ENCODE results near the gene CRLF1.

DNA sequence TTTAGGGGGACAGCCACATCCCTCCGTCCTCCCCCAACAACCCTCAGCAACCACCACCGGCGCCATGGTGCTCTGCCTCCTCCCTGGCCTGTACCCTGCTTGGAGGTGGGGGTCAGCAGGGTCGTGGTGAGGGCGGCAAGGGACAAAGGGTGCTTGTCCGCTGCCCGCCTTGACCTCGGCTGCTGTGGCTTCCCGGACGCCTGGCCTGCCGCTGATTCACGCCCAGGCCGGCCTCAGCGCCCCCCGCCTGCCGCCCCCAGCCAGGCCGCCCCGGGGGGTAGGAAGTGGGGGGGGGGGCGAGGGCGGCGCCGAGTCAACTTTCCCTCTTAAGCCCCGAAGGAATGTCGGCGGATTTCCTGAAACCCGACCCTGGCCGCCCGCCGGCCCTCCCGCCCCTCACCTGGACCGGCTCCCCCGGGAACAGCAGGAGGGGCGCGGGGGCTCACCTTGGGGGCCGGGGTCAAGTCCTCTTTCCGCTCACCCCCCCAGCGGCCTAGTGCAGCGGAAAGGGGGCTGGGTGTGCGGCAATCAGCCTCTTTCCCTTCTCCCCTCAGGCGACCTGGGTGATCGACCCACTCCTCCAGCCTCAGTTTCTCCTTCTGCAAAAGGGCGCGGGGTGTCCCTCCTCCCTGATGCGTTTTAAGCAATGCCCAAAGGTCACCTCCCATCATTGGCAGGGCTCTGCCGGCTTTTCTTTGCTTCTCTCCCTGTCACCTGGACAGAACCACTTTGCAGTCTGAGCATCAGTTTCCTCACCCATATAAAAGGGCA, 4.1 kb upstream of the CRLF1 start:
- no peak for TF ChIP-seq POLR2A (IDR thresholded peaks at IDR 0.05)
- TF ChIP-seq, protein P1, sequence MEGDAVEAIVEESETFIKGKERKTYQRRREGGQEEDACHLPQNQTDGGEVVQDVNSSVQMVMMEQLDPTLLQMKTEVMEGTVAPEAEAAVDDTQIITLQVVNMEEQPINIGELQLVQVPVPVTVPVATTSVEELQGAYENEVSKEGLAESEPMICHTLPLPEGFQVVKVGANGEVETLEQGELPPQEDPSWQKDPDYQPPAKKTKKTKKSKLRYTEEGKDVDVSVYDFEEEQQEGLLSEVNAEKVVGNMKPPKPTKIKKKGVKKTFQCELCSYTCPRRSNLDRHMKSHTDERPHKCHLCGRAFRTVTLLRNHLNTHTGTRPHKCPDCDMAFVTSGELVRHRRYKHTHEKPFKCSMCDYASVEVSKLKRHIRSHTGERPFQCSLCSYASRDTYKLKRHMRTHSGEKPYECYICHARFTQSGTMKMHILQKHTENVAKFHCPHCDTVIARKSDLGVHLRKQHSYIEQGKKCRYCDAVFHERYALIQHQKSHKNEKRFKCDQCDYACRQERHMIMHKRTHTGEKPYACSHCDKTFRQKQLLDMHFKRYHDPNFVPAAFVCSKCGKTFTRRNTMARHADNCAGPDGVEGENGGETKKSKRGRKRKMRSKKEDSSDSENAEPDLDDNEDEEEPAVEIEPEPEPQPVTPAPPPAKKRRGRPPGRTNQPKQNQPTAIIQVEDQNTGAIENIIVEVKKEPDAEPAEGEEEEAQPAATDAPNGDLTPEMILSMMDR (IDR thresholded peaks at IDR 0.05) = no peak
- no peak for TF ChIP-seq EP300 (IDR thresholded peaks at IDR 0.05)
